ENCODE results near the gene YWHAE.

GRCh38 chr17:1323336-1323735 is 76.7 kb downstream of the YWHAE start:
- TF ChIP-seq, protein P1, sequence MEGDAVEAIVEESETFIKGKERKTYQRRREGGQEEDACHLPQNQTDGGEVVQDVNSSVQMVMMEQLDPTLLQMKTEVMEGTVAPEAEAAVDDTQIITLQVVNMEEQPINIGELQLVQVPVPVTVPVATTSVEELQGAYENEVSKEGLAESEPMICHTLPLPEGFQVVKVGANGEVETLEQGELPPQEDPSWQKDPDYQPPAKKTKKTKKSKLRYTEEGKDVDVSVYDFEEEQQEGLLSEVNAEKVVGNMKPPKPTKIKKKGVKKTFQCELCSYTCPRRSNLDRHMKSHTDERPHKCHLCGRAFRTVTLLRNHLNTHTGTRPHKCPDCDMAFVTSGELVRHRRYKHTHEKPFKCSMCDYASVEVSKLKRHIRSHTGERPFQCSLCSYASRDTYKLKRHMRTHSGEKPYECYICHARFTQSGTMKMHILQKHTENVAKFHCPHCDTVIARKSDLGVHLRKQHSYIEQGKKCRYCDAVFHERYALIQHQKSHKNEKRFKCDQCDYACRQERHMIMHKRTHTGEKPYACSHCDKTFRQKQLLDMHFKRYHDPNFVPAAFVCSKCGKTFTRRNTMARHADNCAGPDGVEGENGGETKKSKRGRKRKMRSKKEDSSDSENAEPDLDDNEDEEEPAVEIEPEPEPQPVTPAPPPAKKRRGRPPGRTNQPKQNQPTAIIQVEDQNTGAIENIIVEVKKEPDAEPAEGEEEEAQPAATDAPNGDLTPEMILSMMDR (IDR thresholded peaks at IDR 0.05), result no peak
- TF ChIP-seq POLR2A (IDR thresholded peaks at IDR 0.05) (no peak), EP300 (IDR thresholded peaks at IDR 0.05) (no peak)

Measured in ovary (tissue), 3 donors.